ENCODE measurements around the gene SNCG.
"Not testable (repeated sequence)": the region's sequence is repeated elsewhere in the genome, so short reads cannot be mapped to it uniquely, and the experiment has no call there.

SNCG gene

GRCh38 chr10:86932674-86933073 lies 25.7 kb upstream of the SNCG start:
- TF ChIP-seq ZFX (IDR thresholded peaks at IDR 0.05; ENCODE audit: borderline replicate concordance) (no peak), CTCF (IDR thresholded peaks at IDR 0.05) (no peak)
- no peak overlapping the region for H3K27ac ChIP-seq

GRCh38 chr10:86934162-86934711 lies 24.2 kb upstream of the SNCG start:
- H3K27ac ChIP-seq: not testable (repeated sequence)

DNA sequence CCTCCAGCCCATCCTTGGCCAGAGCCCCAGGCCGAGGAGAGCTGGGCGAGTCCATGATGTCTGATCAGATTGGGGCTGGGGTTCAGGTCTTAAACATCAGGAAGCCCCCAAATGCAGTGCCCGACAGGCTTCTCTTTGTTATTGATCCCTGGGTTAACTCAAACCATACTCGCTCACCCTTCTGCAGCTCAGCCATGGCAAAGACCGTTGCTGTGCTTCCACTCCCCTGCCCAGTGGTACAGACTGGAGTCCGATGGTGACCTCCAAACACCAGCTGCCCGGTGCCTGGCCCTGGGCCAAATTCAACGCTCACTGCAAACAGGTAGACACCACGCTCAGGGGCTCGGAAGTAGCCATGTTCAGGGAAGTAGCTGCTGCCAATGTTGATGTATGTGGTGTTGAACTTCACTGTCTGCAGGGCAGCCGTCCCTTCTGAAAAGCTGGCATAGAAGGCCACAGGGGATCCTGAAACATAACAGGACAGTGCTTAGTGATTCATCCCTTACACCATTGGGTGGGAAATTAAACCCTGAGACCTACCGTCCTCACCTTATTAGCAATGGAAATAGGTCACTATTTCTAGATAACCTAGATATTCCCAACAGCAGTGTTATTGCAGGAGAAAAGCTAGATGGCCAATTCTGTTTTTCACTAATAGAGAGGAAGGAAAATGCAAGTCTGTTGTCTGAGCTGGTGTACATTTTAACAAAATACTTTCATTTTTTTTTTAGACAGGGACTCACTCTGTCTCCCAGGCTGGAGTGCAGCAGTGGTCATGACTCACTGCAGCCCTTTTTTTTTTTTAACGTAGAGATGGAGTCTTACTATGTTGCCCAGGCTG lies 21.5 kb upstream of the SNCG start:
- TF ChIP-seq CTCF (IDR thresholded peaks at IDR 0.05) (no peak), ZFX (IDR thresholded peaks at IDR 0.05; ENCODE audit: borderline replicate concordance) (no peak)
- no peak overlapping the region for H3K27ac ChIP-seq

DNA sequence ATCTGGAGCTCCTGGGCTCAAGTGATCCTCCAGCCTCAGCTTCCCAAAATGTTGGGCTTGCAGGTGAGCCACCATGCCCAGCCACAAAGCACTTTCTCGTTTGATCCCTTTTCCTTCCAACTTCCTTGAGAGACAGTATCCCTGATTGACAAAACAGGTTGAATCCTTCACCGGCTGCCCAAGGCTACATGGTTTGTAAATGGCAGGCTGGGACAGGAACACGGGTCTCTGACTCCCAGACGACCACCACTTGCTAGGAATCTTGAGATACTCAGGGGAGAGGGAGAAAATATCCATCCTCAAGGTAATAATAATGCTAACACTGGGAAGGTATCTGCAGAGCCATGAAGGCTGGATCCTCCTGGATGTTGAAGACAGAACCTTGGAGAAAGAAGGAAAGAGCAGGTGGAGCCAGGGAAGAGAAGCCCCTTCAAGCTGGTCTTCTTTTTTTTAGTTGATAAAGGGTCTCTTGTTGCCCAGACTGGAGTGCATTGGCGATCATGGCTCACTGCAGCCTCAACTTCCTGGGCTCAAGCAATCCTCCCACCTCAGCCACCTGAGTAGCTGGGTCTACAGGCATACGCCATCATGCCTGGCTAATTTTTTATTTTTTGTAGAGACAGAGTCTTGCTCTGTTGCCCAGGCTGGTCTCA lies 20.8 kb upstream of the SNCG start:
- no peak for TF ChIP-seq CTCF (IDR thresholded peaks at IDR 0.05)
- TF ChIP-seq ZFX (IDR thresholded peaks at IDR 0.05; ENCODE audit: borderline replicate concordance): no peak
- H3K27ac ChIP-seq: no peak overlapping the region

GRCh38 chr10:86938260-86938659 lies 20.1 kb upstream of the SNCG start:
- no peak for TF ChIP-seq CTCF (IDR thresholded peaks at IDR 0.05)
- TF ChIP-seq ZFX (IDR thresholded peaks at IDR 0.05; ENCODE audit: borderline replicate concordance): no peak
- no peak overlapping the region for H3K27ac ChIP-seq

- not testable (repeated sequence) for H3K27ac ChIP-seq
Observed at GRCh38 chr10:86940076-86940475, 18.3 kb upstream of the SNCG start.

GRCh38 chr10:86940677-86941076 lies 17.7 kb upstream of the SNCG start:
- no peak overlapping the region for H3K27ac ChIP-seq
- TF ChIP-seq ZFX (IDR thresholded peaks at IDR 0.05; ENCODE audit: borderline replicate concordance) (no peak), CTCF (IDR thresholded peaks at IDR 0.05) (no peak)

DNA sequence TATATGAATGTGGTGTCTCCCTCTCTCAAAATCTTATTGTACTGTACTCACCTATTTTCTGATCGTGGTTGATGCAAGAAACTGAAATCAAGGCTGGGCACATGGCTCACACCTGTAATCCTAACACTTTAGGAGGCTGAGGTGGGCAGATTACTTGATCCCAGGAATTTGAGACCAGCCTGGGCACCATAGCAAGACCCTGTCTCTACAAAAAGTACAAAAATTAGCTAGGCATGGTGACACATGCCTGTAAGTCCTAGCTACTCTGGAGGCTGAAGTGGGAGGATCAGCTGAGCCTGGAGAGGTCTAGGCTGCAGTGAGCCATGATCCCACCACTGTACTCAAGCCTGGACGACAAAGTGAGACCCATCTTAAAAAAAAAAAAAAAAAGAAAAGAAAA lies 17.0 kb upstream of the SNCG start:
- TF ChIP-seq ZFX (IDR thresholded peaks at IDR 0.05; ENCODE audit: borderline replicate concordance) (no peak), CTCF (IDR thresholded peaks at IDR 0.05) (no peak)
- no peak overlapping the region for H3K27ac ChIP-seq

All from 22Rv1 (cell line).